ENCODE results near the gene KIF14. TPM values are rescaled to one million over a fixed set of nuclear protein-coding genes. Genes with fewer than 3 reads are reported as not detected.
A peak's percentile ranks its signal among the peaks of the same experiment; 100 is the strongest.

The KIF14 gene
- total RNA-seq, 1 donor from 2014 or later = 13.9 TPM

DNA sequence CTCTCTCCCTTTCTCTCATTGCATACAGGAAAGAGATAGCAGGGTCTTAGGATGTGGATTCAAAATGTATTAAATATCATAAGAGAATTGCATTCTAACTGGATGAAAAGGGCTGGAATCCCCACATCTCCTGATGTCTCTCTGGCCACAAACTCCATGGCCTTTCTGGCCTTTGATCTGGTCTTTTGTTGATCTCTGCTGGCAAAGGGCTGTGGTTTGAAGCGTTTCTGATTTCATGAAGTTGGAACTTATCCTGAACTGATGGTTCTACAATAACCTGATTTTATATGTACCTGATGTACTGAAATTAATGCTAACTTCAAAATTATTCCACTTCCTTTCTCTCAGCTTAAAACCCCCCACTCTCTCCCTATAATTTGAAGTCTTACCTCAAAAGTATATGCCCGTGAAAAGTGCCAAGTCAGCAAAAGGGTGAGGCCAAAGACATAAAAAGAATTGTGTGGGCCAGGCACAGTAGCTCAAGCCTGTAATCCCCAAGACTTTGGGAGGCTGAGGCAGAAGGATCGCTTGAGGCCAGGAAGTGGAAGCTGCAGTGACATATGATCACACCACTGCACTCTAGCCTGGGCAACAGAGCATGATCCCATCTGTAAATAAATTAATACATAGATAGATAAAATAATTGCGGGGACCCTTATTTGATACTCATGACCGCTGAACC, 6.4 kb upstream of the KIF14 start:
- TF ChIP-seq, protein P1, sequence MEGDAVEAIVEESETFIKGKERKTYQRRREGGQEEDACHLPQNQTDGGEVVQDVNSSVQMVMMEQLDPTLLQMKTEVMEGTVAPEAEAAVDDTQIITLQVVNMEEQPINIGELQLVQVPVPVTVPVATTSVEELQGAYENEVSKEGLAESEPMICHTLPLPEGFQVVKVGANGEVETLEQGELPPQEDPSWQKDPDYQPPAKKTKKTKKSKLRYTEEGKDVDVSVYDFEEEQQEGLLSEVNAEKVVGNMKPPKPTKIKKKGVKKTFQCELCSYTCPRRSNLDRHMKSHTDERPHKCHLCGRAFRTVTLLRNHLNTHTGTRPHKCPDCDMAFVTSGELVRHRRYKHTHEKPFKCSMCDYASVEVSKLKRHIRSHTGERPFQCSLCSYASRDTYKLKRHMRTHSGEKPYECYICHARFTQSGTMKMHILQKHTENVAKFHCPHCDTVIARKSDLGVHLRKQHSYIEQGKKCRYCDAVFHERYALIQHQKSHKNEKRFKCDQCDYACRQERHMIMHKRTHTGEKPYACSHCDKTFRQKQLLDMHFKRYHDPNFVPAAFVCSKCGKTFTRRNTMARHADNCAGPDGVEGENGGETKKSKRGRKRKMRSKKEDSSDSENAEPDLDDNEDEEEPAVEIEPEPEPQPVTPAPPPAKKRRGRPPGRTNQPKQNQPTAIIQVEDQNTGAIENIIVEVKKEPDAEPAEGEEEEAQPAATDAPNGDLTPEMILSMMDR (conservative IDR thresholded peaks at IDR 0.05; ENCODE audit: low read depth, low read length) = no peak
- H3K4me3 ChIP-seq (ENCODE audit: low read depth, low read length) = no peak overlapping the region

DNA sequence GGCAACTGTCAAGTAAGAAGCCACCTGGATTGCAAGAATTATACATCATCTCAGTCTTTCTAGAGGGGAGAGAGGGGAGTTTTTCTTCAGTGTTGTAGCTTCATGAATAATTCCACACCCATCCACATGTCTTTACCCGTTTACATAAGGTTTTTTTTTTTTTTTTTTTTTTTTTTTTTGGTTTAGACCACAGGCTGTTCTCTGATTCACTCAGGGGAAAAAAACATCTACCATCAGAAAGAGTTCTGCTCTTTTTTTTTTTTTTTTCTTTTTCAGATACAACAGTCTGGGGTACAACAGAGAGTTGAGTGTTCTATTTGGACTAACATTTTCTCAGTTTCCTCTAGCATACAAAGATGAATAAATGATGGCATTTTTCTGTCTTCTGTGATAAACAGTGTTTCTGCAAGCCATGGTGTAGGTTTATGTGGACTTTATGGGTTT, 4.9 kb upstream of the KIF14 start:
- TF ChIP-seq, protein P1 (conservative IDR thresholded peaks at IDR 0.05; ENCODE audit: low read depth, low read length) = no peak
- no peak for DNase-seq (ENCODE audit: low read depth)
- H3K4me3 ChIP-seq (ENCODE audit: low read depth, low read length) = no peak overlapping the region

More for the DNA sequence above, 6.4 kb upstream of the KIF14 start:
- no peak for DNase-seq (ENCODE audit: low read depth)

DNA sequence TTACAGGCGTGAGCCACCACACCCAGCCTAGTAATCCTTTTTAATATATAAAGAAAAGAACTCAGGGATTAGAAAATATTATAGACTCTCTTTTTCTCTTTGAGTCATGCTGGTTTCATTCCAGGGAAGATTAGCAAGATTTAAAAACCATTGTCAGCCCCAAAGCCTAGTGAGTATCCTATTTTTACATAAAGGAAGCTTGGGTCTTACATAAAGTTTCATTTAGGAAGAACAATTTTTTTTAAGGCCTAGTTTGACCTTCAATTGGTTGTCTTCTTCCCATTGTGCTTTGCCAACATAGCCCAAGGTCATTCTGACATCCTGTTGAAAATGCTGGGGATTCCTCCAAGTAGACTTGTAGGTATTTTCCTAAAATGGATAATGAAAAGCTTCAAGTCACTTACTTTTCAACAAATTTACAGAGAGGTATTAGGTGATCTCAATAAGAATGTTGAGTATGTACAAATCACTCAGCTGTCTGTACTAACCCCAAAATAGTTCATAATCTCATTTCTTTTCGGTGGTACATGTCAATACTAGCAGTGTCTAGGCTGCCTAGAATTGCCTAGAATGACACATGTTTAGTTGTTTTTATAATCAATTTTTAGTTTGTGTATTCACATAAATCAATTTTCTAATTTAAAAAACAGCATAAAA, 4.3 kb upstream of the KIF14 start:
- TF ChIP-seq, protein P1 (conservative IDR thresholded peaks at IDR 0.05; ENCODE audit: low read depth, low read length) = no peak
- no peak overlapping the region for H3K4me3 ChIP-seq (ENCODE audit: low read depth, low read length)
- no peak for DNase-seq (ENCODE audit: low read depth)

DNA sequence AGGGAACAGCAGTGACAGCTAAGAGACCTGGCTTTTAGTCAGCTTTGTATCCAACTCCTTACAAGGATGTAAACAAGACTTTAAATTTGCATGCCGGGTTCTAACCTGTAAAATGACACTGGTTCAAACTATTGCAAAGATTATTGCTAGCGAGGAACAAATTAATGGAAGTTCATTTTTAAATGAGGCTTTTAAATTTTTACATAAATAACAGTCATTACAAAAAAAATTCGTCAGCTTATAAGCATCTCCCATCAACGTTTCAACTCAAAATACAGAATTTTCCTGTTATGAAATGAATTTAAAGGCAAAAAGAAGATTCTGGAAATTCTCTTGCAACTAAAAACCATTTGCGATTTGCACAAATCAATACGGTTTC, 668 bp downstream of the KIF14 start:
- H3K4me3 ChIP-seq (ENCODE audit: low read depth, low read length) = peak overlapping the region; percentile 82
- DNase-seq (ENCODE audit: low read depth) = no peak
- TF ChIP-seq, protein P1 (conservative IDR thresholded peaks at IDR 0.05; ENCODE audit: low read depth, low read length) = no peak

DNA sequence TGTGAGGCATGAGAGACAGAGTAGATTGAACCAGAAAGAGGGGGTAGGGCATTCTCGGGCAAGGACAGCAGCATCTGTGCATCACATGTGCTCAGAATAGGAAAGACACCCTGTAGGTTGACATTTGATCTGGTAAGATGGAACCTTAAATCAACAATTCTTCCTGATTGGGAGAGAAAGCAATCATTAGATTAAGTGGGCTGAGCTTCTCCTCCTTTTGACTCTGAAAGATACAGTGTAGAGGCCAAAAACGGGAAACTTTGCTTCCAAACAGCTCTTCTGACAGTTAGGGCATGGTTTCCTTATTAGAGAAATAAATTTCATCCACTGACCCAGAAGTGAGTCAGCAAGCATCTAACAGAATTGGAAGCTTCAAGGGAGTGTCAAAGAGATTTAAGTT, 9.7 kb downstream of the KIF14 start:
- TF ChIP-seq, protein P1 (conservative IDR thresholded peaks at IDR 0.05; ENCODE audit: low read depth, low read length) = no peak
- no peak overlapping the region for H3K4me3 ChIP-seq (ENCODE audit: low read depth, low read length)
- no peak for DNase-seq (ENCODE audit: low read depth)

DNA sequence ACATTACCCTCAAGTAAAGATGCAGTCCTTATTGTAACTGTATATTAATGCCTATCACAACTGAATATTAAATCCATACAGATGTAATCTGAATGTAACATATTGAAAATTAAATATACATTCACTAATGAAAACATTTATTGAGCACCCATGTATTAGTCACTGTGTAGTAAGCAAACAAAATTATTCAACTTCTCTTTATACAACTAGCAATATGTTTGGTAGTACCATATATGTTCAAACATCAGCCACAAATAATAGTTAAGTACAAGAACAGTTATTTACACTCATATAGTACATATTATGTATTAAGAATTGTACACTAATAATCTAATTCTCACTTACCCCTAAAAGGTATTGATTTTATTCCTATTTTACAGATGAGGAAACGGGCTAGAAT, 17.9 kb downstream of the KIF14 start:
- DNase-seq (ENCODE audit: low read depth) = no peak
- H3K4me3 ChIP-seq (ENCODE audit: low read depth, low read length) = no peak overlapping the region
- TF ChIP-seq, protein P1 (conservative IDR thresholded peaks at IDR 0.05; ENCODE audit: low read depth, low read length) = no peak

DNA sequence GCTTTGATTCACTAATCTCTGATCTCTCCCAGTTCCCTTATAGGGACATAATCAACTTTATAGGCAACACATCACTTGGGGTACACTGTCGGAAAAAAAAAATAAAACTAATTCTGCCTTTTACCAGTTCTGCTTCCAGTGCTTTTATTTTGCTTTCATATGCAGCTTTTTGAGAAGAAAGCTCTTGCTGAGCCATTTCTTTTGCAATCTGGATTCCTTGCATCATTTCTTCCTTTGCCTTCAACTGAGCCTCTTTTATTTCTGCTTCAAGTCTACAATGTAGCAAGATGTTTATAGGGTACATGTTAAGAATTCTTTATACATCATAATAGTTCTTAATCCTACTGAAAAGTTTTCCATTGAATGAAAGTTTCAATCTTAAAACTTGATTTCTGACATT, 30.6 kb downstream of the KIF14 start:
- H3K4me3 ChIP-seq (ENCODE audit: low read depth, low read length) = no peak overlapping the region
- TF ChIP-seq, protein P1 (conservative IDR thresholded peaks at IDR 0.05; ENCODE audit: low read depth, low read length) = no peak
- DNase-seq (ENCODE audit: low read depth) = no peak

Data from epithelial cell of proximal tubule (primary cell).